Esophagus (tissue), 2 donors: ENCODE data around the gene AASDHPPT. TPM values are rescaled to one million over a fixed set of nuclear protein-coding genes. Genes with fewer than 3 reads are reported as not detected.

Experiments
- polyA plus RNA-seq, 2 donors: library from polyadenylated mRNA; stranded (reverse); fragments of 200-250 nt; gene quantifications; one replicate each; pipeline ENCODE4 v1.2.3, GENCODE V29; 2013
- donor health status: healthy with polysubstance abuse.
- donor health status: Bipolar disorder and iron deficiency.

AASDHPPT gene
- polyA plus RNA-seq, 2 donors: 7.9 to 12.5 TPM

Other genes starting within 250 kb of the AASDHPPT start
- 1 to 10 TPM; 2.4 to 2.7 TPM for gene MSANTD4, start 55.4 kb upstream of the AASDHPPT start, polyA plus RNA-seq
- 1 to 10 TPM; 1.5 to 2.6 TPM for gene KBTBD3, start 315 bp upstream of the AASDHPPT start, polyA plus RNA-seq